ENCODE results near the gene GOLGA6A.
A peak's percentile ranks its signal among the peaks of the same experiment; 100 is the strongest.
"Not testable (repeated sequence)": the region's sequence is repeated elsewhere in the genome, so short reads cannot be mapped to it uniquely, and the experiment has no call there.

Gene GOLGA6A, protein sequence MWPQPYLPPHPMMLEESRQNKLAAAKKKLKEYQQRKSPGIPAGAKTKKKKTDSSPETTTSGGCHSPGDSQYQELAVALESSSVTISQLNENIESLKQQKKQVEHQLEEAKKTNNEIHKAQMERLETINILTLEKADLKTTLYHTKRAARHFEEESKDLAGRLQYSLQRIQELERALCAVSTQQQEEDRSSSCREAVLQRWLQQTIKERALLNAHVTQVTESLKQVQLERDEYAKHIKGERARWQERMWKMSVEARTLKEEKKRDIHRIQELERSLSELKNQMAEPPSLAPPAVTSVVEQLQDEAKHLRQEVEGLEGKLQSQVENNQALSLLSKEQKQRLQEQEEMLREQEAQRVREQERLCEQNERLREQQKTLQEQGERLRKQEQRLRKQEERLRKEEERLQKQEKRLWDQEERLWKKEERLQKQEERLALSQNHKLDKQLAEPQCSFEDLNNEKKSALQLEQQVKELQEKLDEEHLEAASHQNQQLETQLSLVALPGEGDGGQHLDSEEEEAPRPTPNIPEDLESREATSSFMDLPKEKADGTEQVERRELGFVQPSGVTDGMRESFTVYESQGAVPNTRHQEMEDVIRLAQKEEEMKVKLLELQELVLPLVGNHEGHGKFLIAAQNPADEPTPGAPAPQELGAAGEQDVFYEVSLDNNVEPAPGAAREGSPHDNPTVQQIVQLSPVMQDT

DNA sequence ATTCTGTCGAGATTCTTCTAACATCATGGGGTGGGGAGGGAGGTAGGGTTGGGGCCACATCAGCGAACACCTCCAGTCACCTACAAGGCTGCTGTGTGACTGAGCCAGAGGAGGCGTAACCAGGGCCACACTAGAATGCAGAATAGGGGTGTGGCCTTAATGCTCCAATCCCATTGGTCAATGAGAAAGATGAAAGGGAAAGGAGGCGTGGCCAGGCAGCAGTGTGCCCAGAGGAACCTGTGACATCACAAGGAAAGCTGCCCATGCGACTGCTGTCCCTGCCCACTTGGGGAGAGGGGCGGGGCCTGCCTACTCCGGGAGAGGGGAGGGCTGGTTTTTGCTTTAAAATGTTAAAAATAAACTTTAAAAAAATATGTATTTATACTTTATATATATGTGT is at the start of gene GOLGA6A:
TSS of gene GOLGA6A (minus strand) at position 101 of the 400 bp plus-strand sequence. CDS start at position 60, 41 bp downstream.
- DNase-seq = not testable (repeated sequence)

DNA sequence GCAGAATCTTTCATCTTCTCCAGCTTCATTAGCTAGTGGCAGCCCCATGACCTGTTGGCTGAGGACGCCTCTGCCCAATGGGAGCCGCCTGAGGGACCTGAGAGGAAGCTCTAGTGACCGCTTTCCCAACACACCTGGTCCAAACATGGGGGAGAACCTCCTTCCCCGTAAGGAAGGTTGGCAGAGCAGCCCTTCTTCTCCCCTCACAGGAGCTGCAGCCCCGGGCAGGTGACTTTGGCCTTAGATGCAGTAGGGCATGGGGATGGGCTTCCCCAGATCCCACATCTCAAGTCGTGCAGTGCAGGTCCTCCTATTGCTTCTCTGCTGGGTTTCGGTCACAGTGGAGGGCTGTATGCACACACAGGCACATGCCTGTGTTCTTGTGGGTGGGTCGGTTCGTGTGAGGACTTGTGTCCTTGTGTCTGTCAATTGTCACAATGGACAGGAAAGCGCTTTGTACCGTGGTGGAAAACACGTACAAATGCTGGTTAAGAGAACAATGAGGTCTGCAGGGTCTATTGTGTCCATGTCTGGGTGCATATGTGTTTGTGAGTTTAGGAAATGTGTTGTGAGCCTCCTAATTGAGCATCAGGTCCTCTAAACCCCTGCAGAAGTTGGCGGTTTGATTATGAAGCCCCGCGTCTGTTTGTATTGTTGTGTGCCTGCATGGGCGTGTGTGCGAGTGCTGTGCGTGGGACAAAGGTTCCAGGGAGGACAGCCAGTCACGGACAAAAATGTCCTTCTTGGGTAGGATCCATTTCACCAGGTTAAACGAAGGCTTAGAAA is 49.5 kb upstream of the GOLGA6A start:
- no peak for DNase-seq

DNA sequence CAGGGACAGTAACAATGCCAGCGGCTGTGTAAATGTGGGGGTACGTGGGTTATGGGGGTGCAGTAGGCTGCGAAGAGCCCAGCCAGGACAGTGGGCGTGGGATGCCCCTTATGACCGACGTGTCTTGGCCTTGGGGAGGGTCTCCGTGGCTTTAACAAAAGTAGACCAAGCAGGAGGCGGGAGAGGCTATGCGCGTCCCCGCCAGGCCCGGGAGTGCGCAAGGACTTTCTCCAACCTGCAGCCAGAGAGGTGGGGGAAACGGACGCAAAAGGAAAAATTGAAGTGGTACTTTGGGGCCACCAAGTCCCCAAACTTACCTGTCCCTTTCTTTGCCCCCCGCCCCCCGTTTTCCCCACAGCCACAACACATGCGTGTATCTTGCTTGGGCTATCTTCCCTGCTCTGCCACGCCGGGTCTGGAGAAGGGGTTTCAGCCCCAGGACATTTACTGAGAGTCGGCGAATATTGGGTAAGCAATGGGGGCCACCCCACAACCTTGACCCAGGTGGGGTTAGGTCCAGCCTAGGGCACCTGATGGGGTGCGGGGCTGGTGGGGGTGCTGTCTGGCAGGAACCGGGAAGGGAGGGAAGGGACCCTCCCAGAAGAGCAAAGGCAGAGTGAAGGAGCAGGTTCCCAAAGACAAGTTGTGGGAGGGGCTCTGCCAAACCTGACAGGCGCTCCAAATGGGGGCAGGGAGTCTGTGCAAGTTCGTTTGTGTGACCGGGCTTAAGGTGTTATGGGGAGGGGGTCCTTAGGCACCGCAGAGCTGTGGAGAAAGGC is 48.7 kb upstream of the GOLGA6A start:
- DNase-seq = peak in 1 of 56 donors; percentile 17

- DNase-seq = peak in 14 of 56 donors; percentile 18 to 67 (median 44)
Measured at GRCh38 chr15:74130155-74130848, 48.0 kb upstream of the GOLGA6A start, which contains the start of gene ISLR2. Gene ISLR2, plus strand, starts transcription at chr15:74130586. Its CDS starts 2,169 bp downstream, at chr15:74132755.

DNA sequence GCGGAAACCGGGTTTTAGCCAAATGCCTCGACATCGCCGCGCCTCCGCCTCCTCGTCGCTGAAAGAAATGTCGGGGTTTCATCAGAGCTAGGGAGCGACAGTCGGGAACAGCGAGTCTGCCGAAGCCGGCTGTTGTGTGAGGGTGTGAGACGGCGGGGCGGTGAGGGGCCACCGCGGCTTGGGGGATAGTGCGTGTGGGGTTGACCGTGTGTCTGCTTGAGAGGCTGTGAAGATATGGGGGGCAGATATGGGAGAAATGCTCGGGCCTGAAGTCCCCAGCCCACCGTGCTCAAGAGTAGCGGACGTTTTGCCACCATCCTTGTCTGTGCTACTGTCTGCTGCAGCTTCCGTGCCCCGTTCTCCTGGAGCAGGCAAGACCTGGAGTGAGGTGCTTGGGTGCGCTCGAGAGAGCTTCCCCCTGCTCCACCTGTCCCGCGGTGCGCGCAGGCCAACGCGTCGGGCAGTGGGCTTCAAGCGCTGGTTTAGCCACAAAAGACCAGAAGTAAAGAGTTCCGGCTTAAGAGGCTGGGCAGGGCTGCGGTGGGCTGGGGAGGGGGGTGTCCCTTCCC is 47.3 kb upstream of the GOLGA6A start:
- peak in 5 of 56 donors; percentile 25 to 43 (median 35) for DNase-seq

DNA sequence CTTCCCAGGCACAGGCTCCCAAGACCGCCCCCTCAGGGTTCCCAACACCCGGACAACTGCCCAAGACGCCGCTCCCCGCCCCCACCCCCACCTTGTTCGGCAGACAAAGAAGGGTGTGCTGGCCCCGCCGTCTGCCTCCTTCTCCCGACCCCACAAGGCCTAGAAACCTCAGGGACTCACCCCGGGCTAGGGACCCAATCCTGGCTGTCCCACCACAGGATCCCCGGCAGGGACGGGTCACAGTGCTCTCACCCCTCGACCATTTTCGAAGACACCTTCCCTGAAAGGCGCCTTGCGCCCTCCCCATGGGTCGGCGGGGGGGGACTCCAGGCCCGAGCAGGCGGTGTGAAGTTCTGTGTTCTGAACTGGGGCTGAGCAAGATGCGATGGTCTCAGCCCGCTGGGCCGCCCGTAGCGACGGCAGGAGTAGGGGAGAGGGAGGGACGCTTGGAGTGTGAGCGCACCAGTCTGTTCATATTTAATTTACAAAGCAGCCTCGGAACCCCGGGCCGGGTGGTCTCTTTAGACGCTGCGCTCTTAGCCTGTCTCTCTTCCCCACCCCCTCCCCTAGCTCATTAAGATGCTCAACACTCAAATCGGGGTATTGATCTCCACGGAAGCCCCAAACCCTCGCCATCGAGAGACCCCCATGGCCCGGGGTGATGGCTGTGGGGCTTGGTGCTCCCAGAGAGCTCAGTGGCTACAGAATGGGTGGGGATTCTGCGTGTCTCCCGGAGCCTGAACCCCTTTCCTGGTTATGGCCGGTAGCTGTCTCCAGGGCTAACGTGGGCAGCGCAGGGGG is 46.6 kb upstream of the GOLGA6A start:
- peak in 1 of 56 donors; percentile 44 for DNase-seq

DNA sequence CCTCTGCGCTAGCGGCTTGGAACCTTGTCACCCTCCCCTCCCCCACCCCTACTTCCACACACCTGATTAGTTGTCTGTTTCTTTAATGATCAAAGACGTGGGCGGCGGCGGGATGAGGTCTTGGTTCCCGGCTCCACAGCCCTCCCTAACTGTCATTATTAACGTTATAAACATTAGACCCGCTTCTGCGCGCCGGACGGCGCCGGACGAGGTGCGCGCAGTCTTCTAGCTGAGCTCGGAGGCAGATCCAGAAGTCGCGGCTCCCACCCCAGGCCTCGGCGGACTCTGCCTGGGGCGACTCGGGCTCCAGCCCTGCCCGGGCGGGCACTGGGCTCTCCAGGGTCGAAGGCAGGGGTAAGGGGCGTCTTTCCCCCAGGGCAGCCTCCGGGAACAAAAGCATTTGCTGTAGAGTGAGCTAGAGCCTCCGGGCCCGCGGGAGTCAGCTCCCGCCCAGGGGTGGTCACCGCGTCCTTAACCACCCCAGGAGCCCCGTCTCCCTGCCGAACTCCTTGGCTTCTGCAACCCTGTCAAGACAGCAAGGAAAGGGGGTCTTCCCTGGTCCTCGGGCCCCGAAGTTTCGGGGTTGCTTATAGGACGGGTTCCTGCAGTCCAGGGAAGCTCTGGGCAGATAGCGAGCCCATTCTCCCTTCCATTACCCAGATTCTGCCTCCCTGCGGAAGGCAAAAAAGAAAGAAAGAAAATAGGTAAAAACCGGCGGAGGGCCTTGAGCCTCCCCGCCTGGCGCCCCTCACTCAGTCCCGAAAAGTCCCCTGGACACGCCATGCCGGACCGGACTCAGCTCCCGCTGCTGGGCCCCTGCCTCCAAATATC is 45.8 kb upstream of the GOLGA6A start:
- DNase-seq = peak in 5 of 56 donors; percentile 45 to 79 (median 66)

DNA sequence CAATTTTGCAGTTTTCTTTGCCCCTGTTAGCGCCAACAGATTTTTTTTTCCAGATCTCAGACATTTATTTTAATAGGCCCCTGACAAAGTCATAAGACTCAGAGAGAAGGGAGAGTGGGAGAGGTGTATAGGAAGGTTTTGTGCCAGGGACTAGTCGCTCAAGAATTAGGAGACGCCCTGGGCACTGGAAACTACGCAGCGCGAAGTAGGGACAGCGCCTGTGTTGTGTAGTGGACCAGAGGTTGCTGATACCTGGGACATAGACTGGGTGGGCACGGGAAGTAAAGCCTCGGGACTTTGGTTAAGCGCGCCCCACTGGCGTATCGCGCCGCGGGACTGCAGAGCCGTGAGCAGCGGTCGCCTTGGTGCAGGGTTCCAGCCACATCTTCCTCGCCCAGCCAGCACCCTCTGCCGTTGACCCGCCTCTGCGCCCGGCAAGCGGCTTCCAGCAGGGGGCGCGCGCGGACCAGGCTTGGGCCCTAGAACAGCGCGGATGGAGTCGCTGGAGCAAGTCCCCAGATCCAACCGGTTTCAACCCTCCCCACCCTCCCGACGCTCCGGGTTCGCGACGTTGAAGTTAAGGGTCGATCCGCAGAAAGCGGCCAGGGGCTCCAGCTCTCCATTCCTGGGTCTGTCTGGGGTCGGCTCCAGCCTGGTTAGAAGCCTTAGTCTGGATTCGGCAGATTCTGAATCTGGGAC is 45.1 kb upstream of the GOLGA6A start:
- DNase-seq = peak in 50 of 56 donors; percentile 36 to 94 (median 73)

DNA sequence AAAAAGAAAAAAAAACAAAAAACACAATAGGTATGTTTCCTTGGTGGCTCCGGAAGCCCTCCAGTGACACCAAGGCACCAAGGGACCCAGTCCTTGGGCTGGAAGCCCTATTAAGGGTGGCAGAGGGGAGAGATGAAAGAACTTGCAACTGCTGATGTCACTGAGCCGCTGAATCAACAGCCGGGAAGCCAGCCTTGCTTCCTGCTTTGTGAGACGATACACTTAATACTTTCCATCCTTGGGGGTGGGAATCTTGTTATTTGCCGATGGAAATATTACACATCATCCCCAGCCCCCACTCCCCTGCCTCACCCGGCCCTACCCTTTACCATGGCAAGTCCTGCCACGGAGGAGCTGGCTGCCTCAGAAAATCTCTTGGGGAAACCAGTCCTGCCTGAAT is 42.4 kb upstream of the GOLGA6A start:
- DNase-seq = no peak

DNA sequence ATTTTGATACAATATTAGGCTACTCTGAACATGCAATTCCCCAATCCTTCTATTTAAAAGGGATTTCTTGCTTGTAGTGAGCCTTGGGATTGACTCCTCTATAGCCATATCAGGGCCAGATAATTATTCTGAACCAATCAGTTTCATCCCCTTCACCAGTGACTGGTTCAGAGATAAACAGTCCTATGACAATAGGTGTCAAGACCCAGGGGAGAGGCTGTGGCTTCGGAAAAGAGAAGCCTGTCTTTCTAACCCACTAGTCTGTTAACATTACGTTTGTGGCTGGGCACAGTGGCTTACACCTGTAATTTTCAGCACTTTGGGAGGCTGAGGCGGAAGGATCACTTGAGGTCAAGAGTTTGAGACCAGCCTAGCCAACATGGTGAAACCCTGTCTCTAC is 41.8 kb upstream of the GOLGA6A start:
- DNase-seq = no peak

- no peak for DNase-seq
Measured at GRCh38 chr15:74123658-74124057, 41.3 kb upstream of the GOLGA6A start.

- no peak for DNase-seq
Measured at GRCh38 chr15:74123131-74123429, 40.7 kb upstream of the GOLGA6A start.

DNA sequence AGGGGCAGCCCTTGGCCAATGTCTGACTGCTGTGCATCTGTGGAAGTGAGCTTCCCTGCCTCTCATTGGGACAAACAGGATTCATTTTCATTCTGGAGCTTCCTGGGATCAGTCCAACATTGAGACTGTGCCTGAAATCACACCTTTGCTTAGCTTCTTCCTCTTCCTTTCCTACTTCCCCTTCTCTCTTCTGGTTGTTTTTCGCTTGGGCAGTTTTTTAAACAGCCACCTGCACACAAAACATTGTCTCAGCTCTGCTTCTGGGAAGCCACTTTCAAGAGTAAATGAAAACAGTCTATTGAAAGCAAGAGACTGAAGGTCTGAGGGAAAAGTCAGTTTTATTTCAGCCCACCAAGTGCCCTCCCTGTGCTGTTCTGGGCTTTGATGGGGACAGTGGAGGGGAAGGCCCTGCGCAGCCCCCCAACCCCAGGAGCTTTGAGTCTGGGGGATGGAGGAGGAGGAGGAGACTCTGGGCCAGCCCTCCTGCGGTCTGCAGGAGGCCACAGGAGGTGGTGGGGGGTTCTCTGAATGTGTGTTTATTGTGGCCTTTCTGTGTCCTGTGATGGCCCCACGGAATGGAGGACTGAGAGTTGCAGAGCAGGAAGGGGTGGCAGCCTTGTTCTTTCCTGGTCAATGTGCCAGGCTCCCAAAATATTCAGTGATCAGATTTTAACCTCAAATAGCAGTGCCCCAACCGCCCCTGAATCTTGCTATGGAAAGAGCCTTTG is 40.2 kb upstream of the GOLGA6A start:
- DNase-seq = no peak

DNA sequence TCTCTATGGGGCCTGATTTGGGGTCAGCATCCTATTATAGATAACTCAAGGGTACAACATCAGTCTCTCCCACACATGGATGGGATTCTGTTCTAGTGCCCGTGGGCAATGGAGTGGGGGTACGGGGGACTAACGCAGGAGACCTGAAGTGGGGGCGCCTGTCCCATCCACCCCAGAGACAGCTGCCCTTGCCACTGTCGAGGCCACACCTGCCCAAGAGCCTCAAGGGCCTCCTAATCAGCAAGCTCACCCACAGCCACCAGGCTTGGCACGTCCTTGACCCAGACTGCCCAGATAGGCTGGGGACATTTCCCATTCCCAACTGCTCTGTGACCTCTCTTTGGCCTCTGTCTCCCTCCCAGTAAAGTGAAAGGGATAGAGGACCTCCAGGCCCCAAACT is 39.5 kb upstream of the GOLGA6A start:
- no peak for DNase-seq

DNA sequence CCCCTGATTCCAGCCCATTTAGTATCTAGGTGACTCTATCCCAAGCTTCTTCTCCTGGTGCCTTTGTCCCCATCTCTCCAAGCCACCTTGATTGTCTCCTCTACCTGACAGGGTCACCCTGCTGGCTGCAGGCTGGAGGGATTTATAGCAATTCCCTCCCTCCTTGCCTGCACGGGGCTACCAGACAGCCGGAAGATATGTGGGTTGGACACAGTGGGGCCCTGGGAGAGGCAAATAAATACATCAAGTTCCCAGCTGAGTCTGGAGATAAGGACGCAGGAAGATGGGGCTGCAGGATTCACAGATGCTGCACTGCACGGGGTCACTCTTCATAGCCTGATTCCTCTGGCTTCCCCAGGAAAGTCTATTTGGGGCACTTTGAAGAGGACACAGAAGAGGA is 38.7 kb upstream of the GOLGA6A start:
- no peak for DNase-seq

DNA sequence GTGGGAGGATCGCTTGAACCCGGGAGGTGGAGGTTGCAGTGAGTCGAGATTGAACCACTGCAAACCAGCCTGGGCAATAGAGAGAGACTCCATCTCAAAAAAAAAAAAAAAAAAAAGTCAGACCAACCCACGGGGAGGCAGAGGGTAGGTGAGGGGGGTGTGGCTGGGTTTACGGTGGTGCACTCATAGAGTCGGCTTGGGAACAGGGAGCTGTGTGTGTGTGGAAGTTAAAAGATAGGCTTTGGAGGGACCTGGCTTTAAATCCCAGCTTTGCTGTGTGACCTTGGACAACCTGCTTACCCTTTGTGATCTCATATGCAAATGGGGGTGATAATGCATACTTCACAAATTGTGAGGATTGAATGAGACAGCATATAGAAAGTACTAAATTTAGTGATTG is 38.1 kb upstream of the GOLGA6A start:
- no peak for DNase-seq

DNA sequence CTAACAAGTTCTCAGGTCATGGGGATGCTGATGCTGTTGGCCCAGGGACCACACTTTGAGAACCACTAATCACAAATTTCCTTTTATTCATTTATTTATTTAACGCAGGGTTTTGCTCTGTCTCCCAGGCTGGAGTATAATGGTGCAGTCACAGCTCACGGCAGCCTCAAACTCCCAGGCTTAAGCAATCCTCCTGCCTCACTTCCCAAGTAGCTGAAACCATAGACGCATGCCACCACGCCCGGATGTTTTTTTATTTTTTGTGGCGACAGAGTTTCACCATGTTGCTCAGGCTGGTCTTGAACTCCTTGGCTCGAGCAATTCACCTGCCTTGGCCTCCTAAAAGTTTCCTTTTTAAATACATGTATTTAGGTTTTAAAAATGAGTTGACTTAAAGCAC is 27.4 kb upstream of the GOLGA6A start:
- no peak for DNase-seq
